Pons (tissue), 1 donor: ENCODE measurements around the gene B4GALNT2.

Experiments
- DNase-seq: peaks from one replicate; pipeline ENCODE4 v3.0.0-alpha.2; 2016; ENCODE audit warnings: low spot score

The B4GALNT2 gene

DNA sequence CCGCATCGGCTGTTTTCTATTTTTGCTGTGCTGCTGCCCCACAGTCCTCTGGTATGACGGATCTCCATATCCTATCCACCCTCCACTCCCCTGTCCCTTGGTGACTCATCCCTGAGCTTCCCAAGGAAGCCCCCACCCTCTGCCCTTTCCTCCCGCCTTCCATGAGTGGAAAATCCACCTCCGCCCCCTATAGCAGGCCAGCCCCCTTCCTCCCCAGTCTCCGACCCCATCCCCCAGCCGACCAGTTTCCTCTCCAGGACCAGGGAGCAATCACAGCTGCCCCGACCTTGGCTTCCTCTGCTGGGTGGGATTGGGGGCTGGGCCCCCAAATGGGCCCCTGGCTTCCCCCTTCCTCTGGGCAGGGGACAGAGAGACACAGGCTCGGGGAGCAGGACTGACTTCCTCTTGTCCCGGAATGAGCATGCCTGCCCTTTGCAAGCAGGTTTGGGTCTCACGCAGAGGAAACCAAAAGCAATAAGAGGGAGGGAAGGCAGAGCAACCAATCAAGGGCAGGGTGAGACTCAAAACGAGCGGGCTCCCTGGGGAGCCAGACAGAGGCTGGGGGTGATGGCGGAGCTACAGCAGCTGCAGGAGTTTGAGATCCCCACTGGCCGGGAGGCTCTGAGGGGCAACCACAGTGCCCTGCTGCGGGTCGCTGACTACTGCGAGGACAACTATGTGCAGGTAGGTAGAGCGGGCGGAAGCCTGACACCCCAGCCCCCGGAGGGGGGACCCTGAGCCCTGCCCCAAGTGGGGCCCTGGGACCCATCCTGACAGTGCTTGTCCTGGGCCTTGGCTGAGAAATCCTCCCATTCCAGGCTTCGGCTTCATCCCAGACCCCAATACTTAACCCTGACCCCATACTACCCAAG lies 77.8 kb downstream of the B4GALNT2 start, which contains the start of the genes ABI3 and GNGT2:
TSS of gene ABI3 (plus strand) at position 550 of the 872 bp plus-strand sequence. CDS start at position 568, 18 bp downstream.
TSS of gene GNGT2 (minus strand) at position 417 of the 872 bp plus-strand sequence. CDS start 3,152 bp downstream, outside the sequence.
- peak; percentile 77 for DNase-seq

DNA sequence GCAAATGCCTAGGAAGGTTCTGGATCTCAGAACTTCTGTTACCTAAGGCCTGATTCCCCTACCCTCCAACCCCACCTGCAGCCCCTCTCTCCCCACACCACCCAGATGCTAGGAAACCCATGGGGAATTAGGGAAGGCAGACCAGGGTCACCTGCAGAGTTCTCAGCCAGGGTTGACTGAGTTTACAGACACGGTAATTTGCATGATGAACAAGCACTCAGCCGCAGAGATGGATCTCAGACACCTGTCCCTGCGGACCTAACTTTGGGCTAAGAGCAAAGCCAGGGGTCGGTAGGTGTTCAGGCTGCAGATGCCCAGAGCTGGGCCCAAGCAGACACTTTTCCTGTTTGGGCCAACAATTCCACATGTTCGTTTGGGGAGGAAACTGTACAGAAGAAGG lies 80.8 kb downstream of the B4GALNT2 start:
- DNase-seq: no peak

DNA sequence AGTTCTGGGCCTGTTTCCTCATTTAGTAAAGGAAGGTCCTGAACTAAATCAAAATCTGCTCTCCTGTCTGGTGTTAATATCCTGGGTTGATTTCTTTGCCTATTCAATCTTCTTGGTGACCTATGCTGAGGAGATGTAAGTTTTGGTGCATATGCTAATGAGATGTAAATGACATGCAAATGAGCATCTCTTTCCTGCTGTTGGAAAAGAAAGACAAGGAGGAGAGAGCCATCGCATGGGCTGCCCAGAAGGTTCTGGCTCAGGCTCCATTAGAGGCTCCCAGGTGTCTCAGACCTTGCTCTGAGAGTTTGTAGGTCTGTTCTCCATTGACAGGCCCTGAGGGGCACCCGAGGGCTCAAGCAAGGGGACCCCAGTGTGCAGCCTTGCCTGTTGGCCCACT lies 81.3 kb downstream of the B4GALNT2 start:
- no peak for DNase-seq

DNA sequence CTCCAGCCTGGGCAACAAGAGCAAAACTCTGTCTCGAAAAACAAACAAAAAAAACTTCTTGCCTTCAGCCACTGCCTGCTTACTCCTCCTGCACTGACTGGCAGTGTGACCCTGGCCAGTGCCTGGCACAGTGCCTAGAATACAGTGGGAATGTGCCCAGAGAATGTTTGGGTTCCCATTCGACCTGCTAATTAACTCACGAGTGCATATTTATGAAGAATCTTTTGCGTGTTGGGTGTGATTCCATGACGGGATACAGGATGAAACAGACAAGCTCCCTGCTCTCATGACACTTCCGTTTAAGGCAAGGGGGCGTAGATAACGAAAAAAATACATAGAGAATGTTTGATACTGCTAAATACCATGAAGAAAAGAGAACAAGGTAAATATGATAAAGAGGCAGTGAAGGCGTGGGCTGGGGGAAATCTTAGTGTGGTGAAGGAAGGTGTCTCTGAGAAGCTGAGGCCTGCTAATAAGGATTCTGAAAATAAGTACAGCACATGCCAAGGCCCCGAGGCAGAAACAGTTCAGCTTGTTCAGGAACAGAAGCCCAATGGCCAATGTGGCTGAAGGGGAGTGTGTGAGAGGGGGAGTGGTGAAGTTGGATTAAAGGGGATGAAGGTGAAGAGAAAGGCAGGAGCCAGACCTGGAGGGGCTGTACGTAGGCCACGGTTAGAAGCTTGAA lies 82.2 kb downstream of the B4GALNT2 start:
- DNase-seq: no peak

DNA sequence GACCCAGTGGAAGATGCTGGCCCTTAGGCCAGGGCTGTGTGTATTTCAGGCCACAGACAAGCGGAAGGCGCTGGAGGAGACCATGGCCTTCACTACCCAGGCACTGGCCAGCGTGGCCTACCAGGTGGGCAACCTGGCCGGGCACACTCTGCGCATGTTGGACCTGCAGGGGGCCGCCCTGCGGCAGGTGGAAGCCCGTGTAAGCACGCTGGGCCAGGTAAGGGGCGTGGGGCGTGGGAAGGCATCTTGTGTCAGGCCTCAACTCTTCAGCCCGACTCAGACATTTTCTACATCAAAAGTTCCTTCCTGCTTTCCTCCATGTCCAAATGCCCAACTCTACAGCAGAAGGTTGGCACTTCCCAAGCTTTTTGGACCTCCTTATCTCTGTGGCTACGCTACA lies 83.9 kb downstream of the B4GALNT2 start:
- no peak for DNase-seq

- peak; percentile 61 for DNase-seq
Observed at GRCh38 chr17:49216953-49217650, 84.5 kb downstream of the B4GALNT2 start.

DNA sequence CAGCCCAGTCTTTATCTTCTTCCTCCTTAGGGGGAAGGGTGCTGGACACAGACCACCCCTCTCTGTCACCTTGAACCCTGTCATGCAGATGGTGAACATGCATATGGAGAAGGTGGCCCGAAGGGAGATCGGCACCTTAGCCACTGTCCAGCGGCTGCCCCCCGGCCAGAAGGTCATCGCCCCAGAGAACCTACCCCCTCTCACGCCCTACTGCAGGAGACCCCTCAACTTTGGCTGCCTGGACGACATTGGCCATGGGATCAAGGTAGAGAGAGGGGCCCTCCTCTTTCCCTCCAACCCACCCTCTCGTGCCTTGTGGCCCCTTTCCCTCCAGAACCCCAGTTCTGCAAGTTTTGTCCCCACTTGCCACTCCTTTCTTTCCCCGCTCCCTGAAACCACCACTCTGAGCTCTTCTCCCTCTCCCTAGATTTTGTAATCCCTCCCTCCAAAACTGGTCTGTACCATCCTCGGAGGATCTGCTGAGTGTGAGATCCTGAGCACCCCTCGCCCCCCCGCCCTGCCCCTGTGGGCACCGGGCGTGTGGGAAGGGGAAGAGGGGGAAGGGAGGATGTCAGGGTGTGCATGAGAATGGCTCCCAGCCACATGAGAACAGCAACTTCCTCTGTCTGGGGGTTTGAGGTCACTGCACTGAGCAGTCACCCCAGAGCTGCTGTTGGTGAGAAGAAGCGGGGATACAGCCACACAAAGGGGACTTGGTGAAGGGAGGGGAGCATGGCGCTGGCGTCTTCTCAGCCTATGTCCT lies 85.3 kb downstream of the B4GALNT2 start:
- DNase-seq: peak; percentile 73

DNA sequence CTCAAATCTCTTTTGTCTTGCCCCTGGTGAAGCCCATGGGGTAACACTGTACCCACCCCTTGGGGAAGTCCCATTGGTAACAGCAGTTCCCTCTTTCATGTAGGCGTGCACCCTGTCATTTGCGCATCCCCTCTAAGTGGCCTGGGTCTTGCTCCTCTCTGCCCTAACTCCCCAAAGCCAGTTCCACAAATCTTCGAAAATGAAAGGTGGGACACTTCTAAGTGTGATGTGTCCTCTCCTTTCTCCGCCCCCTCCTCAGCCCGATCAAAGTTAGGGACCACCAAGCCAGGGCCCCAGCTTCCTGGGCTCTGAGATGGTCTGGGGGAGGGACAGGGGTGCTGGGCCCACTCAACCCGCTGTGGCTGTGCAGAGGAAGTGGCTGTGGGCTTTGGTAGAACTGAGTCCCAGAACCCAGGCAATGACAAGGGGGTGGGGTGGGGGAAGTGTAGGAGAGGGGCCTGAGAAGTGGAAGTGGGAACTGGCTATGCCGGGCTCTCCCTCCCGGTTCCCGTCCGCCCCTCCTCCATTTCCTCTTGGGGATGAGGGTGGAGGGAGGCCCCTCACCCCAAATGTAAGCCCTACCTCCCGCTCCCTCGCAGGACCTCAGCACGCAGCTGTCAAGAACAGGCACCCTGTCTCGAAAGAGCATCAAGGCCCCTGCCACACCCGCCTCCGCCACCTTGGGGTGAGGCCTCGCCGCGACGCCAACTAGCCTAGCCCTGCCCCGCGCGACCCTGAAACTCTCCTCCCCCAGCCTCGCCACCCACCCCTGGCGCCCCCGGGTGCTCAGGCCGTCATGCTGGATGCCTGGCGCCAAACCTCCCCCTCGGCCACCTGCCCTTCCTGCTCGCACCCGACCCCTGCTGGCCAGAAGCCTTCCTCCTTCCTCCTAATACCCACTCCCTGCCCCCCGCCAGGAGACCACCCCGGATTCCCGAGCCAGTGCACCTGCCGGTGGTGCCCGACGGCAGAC lies 86.7 kb downstream of the B4GALNT2 start:
- DNase-seq: no peak

DNA sequence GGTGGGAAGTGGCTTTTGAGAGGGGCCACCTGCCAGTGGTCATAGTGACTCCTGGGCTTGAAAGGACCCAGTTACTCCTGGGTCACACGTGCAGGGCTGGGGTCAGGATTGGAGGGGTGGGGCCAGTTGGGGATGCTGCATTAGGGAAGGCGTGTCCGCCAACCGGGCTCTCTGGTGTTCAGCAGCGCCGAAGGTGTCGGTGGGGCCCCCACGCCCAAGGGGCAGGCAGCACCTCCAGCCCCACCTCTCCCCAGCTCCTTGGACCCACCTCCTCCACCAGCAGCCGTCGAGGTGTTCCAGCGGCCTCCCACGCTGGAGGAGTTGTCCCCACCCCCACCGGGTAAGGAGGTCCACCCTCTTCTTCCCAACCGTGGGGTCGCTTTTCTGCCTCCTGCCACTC lies 87.4 kb downstream of the B4GALNT2 start:
- no peak for DNase-seq

- DNase-seq: no peak
Observed at GRCh38 chr17:49223168-49223516, 90.6 kb downstream of the B4GALNT2 start.

DNA sequence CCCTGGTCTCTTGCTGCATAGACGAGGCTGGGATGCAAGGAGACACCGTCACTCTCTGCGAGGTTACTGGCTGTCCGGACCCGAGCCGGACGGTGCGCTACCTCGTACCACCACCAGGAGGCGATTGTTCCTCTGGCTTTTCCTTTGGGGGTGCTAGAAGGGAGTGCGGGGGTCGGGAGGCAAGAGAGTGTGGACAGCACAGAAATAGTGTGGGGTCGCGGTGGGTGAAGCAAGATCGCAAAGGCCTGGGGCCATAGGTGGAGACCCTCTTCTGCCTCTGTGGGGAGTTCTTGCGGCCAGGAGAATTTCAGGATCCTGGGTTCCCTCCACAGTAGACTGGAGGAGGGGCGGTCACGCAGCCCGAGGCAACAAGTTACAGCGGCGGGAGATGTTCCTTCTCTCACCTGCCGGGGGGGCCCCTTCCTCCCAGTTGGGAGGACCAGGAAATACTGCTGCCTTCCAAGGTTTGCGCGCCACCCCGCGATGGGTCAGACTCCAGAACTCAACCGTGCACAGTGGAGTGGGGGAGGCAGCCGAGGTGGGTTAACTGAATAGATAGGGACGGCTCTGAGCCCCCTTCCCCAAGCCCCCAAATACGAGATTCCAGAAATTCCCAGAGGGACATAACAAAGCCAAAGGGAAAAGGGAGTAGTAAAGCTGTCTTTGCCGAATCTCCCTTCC lies 91.1 kb downstream of the B4GALNT2 start:
- no peak for DNase-seq

DNA sequence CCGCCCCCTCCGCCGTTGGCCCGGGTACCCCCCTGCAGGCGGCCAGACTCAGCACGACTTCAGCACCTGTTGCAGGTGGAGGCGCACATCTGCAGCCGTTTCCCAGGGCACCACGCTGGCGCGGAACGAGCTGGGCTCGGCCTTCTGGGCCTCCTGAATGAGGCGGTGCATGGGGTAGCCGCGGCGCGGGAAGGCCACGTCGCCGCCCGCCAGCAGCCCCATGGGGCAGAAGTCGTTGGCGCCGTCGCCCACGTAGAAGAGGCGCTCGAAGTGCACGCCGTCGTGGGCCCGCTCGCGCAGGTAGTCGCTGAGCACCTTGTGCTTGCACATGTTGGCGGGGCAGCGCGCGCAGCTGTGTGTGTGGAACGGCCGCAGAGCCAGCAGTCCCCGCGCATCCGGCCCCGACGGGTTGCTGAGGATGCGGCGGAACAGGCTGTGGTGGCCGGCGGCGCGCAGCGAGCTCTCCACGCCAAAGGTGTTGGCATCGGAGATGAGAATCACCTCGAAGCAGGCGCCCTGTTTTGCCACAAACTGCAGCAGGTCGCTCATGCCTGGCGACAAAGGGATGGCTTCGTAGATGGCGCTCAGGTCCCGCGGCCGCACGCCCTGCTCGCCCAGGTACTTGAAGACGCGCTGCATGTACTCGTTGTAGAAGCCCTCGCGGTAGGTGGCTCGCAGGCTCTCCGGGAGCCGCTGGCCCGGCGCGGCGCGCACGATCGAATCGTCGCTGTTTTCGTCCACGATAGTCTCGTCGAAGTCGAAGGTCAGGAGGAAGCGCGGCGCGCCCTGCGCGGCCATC lies 91.8 kb downstream of the B4GALNT2 start:
- no peak for DNase-seq

- DNase-seq: no peak
Observed at GRCh38 chr17:49224997-49225337, 92.4 kb downstream of the B4GALNT2 start.

DNA sequence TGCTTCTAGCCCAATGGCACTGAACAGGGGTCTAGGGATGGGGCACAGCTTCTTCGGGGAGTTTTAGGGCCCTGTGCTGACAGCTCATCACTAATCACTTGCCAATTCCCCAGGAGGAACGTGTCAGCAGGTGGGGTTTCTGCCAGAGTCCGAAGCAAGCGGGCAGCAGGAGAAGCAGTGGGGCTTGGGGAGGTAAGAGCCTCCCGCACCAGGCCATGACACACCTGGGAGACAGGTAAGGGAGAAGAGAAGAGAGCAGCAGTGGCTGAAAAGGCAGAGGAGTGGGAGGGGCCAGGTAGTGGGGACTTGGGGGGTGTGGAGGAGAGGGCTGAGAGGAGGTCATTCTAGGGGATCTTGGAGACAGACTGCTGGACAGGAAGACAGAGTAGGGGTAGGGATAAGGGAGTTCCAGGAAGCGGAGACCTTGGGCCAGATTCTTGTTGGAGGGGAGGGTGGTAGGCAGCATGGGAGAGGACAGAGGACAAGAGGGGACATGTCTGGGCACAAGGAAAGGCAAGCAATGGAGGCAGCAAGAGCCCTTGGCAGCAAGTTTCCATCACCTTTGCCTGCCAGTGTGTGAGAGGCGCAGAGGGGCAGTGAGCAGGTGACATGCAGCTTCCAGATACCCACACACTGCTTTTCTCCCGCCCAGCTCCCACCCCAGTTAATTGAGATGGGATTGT lies 93.1 kb downstream of the B4GALNT2 start:
- DNase-seq: no peak
